Epidermal melanocyte (primary cell): Measurements from ENCODE around the gene RAB9B.

Experiments
- DNase-seq: peaks from one replicate; pipeline ENCODE4 v3.0.0; 2011; ENCODE audit warnings: low spot score; ENCODE audit not compliant: insufficient read length

RAB9B gene

DNA sequence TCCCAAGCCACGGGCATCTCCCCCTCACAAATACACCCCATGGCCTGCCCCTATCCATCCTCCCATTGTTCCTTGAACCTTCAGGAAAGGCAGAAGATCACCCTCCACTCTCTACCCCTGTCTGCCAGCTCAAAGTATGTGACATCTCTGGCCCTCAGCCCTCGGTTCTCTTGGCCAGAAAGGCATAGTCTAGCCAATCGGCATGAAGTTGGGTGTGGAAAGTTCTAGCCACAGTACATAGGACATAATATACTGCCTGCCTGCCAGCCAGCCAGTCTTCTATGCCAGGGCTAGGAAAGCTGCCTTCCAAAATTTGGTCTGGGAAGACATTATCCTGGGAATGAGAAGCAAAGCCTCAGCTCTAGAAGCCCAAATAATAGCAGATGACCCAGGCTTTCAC is 58.6 kb downstream of the RAB9B start:
- DNase-seq, result no peak
